Hepatocyte (in vitro differentiated cells): ENCODE measurements around the gene TTLL10.

ENCODE experiments used
- CTCF ChIP-seq: fragments of 200-600 bp; sonication (generic); IDR thresholded peaks from 2 replicates; pipeline ENCODE4 v1.5.1; 2016; ENCODE audit warnings: antibody characterized with exemption, mild to moderate bottlenecking; ENCODE audit not compliant: poor library complexity
- EZH2 ChIP-seq: fragments of 200-600 bp; sonication (generic); IDR thresholded peaks from 2 replicates; pipeline ENCODE4 v1.6.1; 2016; ENCODE audit warnings: antibody characterized with exemption, mild to moderate bottlenecking, borderline replicate concordance

- TF ChIP-seq CTCF (no peak), EZH2 (no peak)
Observed at GRCh38 chr1:1157914-1158710, 15.6 kb upstream of the TTLL10 start.
